Stomach (tissue), 9 donors: ENCODE results near the gene TENM3. TPM values are rescaled to one million over a fixed set of nuclear protein-coding genes. Genes with fewer than 3 reads are reported as not detected.

ENCODE experiments used
- DNase-seq, 2 donors: peaks; one replicate each; pipeline versions ENCODE4 v3.0.0 to v3.0.0-alpha.2; 2013 to 2019
- H3K27ac ChIP-seq, 5 donors: fragments of 200-600 bp in 4 of 5; sonication (generic) in 4 of 5; one replicate each; pipeline ENCODE4 v1.5.1; 2013 to 2019; ENCODE audit warnings: mild to moderate bottlenecking in 1 of 5, moderate library complexity in 1 of 5
- H3K27me3 ChIP-seq, 3 donors: fragments of 200-600 bp; sonication (generic); one replicate each; pipeline ENCODE4 v1.5.1; 2017 to 2019; ENCODE audit warnings: mixed run types in 1 of 3
- H3K36me3 ChIP-seq, 4 donors: fragments of 200-600 bp; sonication (generic); 1 replicate in 3 of 4; 2 replicates in 1 of 4; pipeline ENCODE4 v1.5.1; 2016 to 2019
- H3K4me1 ChIP-seq, 4 donors: fragments of 200-600 bp; sonication (generic); one replicate each; pipeline ENCODE4 v1.5.1; 2016 to 2019
- H3K4me3 ChIP-seq, 4 donors: fragments of 200-600 bp; sonication (generic) in 3 of 4; one replicate each; pipeline ENCODE4 v1.5.1; 2016 to 2019; ENCODE audit warnings: mild to moderate bottlenecking in 1 of 4
- H3K9me3 ChIP-seq, 4 donors: fragments of 200-600 bp; sonication (generic); one replicate each; pipeline ENCODE4 v1.5.1; 2016 to 2019
- CTCF ChIP-seq, 7 experiments: fragments of 450-650 bp in 4 of 7; fragments of 200-600 bp in 3 of 7; sonication (generic) in 3 of 7; IDR thresholded peaks; one replicate each; pipeline ENCODE4 v1.5.1; 2016 to 2019; ENCODE audit warnings: antibody characterized with exemption in 7 of 7, control low read depth in 2 of 7, mild to moderate bottlenecking in 1 of 7
- EP300 ChIP-seq: sonication (generic); formaldehyde crosslinking; IDR thresholded peaks from one replicate; pipeline ENCODE4 v1.6.1; 2017; ENCODE audit warnings: antibody characterized with exemption
- POLR2A ChIP-seq, 4 donors: fragments of 450-650 bp; IDR thresholded peaks; one replicate each; pipeline ENCODE4 v1.6.1; 2016; ENCODE audit warnings: antibody characterized with exemption in 4 of 4, control low read depth in 2 of 4, mild to moderate bottlenecking in 1 of 4, moderate library complexity in 1 of 4
- POLR2AphosphoS5 ChIP-seq, 3 donors: sonication (generic); formaldehyde crosslinking; IDR thresholded peaks; one replicate each; pipeline ENCODE4 v1.6.1; 2016; ENCODE audit warnings: antibody characterized with exemption in 3 of 3
- WGBS, 5 donors: extraction: QIAGEN DNeasy Blood & Tissue Kit in 3 of 5; methylation state at CpG; one replicate each; pipeline versions ENCODE4 v1.1.5 to v1.1.7; 2013 to 2018; 5-methylcytosine and 5-hydroxymethylcytosine counted together
- intact Hi-C: fragments of 100-400 bp; cut with DNase I; formaldehyde crosslinking; loops from one replicate; pipeline ENCODE4 v1.15.1; 2023; ENCODE audit warnings: low total_unique reads
- polyA plus RNA-seq, 3 donors: library from polyadenylated mRNA; stranded (reverse); fragments of 200-250 nt; gene quantifications; one replicate each; pipeline ENCODE4 v1.2.3, GENCODE V29; 2013
- total RNA-seq, 5 donors: library from RNA; depleted of rRNA; stranded (reverse); fragments of >200 nt; gene quantifications; one replicate each; pipeline versions ENCODE4 v1.1.0 to v1.2.3, GENCODE V29; 2014 to 2016
- donor health status: healthy with polysubstance abuse.
- donor health status: Bipolar disorder and iron deficiency.
- donor health status: healthy.

TENM3 gene
- total and polyA plus RNA-seq, 8 donors: under 0.01 to 8.3 (median 0.44) TPM

- Histone ChIP-seq H3K4me1 (no peaks in the 10 kb centered on the region), H3K36me3 (no peaks in the 10 kb centered on the region), H3K27me3 (no peaks in the 10 kb centered on the region), H3K27ac (no peak overlapping the region), H3K9me3 (no peaks in the 10 kb centered on the region), H3K4me3 (no peak overlapping the region)
- TF ChIP-seq POLR2A (IDR thresholded peaks at IDR 0.05) (no peak), EP300 (no peak), CTCF (IDR thresholded peaks at IDR 0.05) (no peak), POLR2AphosphoS5 (IDR thresholded peaks at IDR 0.05) (no peak)
- 60 to 74% (median 71%) methylated on average over 6 of the region's 6 CpGs for WGBS, 5 donors
- intact Hi-C loops: no loop called here
- DNase-seq: no peak
Measured at GRCh38 chr4:182697094-182697493, 453.9 kb downstream of the TENM3 start.

- Histone ChIP-seq H3K27ac (no peak overlapping the region), H3K36me3 (no peaks in the 10 kb centered on the region), H3K4me3 (no peak overlapping the region), H3K27me3 (no peaks in the 10 kb centered on the region), H3K9me3 (no peaks in the 10 kb centered on the region), H3K4me1 (no peaks in the 10 kb centered on the region)
- no peak for TF ChIP-seq POLR2AphosphoS5 (IDR thresholded peaks at IDR 0.05)
- TF ChIP-seq POLR2A (IDR thresholded peaks at IDR 0.05): no peak
- no peak for TF ChIP-seq EP300
- no peak for TF ChIP-seq CTCF (IDR thresholded peaks at IDR 0.05)
- 64 to 78% (median 72%) methylated on average over 6 of the region's 6 CpGs for WGBS, 5 donors
- no peak for DNase-seq
- intact Hi-C loops: no loop called here
Measured at GRCh38 chr4:182698212-182698611, 455.0 kb downstream of the TENM3 start.

- no peaks in the 10 kb centered on the region for H3K4me1 ChIP-seq
- no peak overlapping the region for H3K4me3 ChIP-seq
- intact Hi-C loops: no loop called here
- no peak for DNase-seq
- no peaks in the 10 kb centered on the region for H3K36me3 ChIP-seq
- no peak for TF ChIP-seq POLR2A (IDR thresholded peaks at IDR 0.05)
- no peak for TF ChIP-seq POLR2AphosphoS5 (IDR thresholded peaks at IDR 0.05)
- no peak for TF ChIP-seq EP300
- 37 to 77% (median 67%) methylated on average over 3 of the region's 3 CpGs for WGBS, 5 donors
- H3K27ac ChIP-seq: no peak overlapping the region
- H3K9me3 ChIP-seq: no peaks in the 10 kb centered on the region
- H3K27me3 ChIP-seq: no peaks in the 10 kb centered on the region
Measured at GRCh38 chr4:182699201-182699600, 456.0 kb downstream of the TENM3 start.

- H3K9me3 ChIP-seq: no peaks in the 10 kb centered on the region
- intact Hi-C loops: no loop called here
- no peak for TF ChIP-seq POLR2A (IDR thresholded peaks at IDR 0.05)
- TF ChIP-seq EP300: no peak
- TF ChIP-seq POLR2AphosphoS5 (IDR thresholded peaks at IDR 0.05): no peak
- TF ChIP-seq CTCF (IDR thresholded peaks at IDR 0.05): no peak
- H3K4me3 ChIP-seq: no peak overlapping the region
- H3K27ac ChIP-seq: no peak overlapping the region
- no peaks in the 10 kb centered on the region for H3K4me1 ChIP-seq
- H3K36me3 ChIP-seq: no peaks in the 10 kb centered on the region
- 57 to 69% (median 67%) methylated on average over 3 of the region's 3 CpGs for WGBS, 5 donors
- DNase-seq: no peak
- no peaks in the 10 kb centered on the region for H3K27me3 ChIP-seq
Measured at GRCh38 chr4:182699795-182700194, 456.6 kb downstream of the TENM3 start.

- intact Hi-C loops: no loop called here
- TF ChIP-seq POLR2AphosphoS5 (IDR thresholded peaks at IDR 0.05): no peak
- no peak for TF ChIP-seq POLR2A (IDR thresholded peaks at IDR 0.05)
- TF ChIP-seq EP300: no peak
- no peak for TF ChIP-seq CTCF (IDR thresholded peaks at IDR 0.05)
- H3K4me3 ChIP-seq: no peak overlapping the region
- no peak overlapping the region for H3K27ac ChIP-seq
- no peaks in the 10 kb centered on the region for H3K27me3 ChIP-seq
- no peaks in the 10 kb centered on the region for H3K9me3 ChIP-seq
- no peak for DNase-seq
- 80 to 86% (median 85%) methylated on average over 5 of the region's 5 CpGs for WGBS, 5 donors
- H3K36me3 ChIP-seq: no peaks in the 10 kb centered on the region
- H3K4me1 ChIP-seq: no peaks in the 10 kb centered on the region
Measured at GRCh38 chr4:182700362-182701160, 457.4 kb downstream of the TENM3 start.
